Tibial nerve (tissue), 4 donors: ENCODE results near the gene RASEF.

ENCODE experiments used
- EP300 ChIP-seq, 2 donors: sonication (generic); formaldehyde crosslinking; IDR thresholded peaks; one replicate each; pipeline ENCODE4 v1.6.1; 2017; ENCODE audit warnings: antibody characterized with exemption in 2 of 2, mild to moderate bottlenecking in 1 of 2
- TF ChIP-seq, protein P1 (sequence below), 5 experiments: fragments of 200-600 bp in 3 of 5; fragments of 450-650 bp in 2 of 5; sonication (generic) in 3 of 5; IDR thresholded peaks; one replicate each; pipeline ENCODE4 v1.5.1; 2016 to 2019; ENCODE audit warnings: antibody characterized with exemption in 5 of 5, mild to moderate bottlenecking in 3 of 5, moderate library complexity in 2 of 5

DNA sequence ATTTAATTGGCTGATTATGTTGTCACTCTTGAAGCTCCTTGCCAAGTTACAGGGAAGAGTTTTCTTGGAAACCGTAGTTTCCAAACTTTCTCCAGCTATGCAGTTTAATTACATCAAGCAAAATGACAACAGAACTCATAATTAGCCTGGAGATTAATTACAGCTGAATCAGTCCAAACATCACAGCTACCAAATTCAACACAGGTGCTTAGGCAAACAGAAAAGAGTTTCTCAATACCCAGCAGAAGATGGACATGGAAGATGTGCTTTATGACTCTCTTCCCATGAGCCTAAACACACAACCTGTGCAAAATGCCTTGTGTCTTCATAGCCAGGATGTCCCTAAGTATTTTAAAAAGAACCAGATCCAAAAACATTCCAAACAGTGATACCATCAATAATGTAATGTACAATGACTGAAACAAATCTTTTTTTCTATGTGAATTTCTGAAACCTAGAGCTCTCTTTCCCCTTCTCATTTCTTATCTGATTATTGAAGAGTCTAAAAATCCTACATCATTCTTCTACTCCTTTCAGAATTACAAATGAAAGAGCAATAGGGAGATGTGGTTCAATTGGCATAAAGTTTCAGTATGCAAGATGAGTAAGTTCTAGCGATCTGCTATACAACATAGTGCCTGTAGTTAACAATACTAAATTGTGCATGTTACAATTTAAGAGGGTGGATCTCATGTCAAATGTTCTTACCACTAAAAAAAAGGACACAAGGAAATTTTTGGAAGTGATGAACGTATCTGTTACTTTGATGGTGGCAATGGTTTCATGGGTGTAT, 124.3 kb downstream of the RASEF start:
- TF ChIP-seq, protein P1, sequence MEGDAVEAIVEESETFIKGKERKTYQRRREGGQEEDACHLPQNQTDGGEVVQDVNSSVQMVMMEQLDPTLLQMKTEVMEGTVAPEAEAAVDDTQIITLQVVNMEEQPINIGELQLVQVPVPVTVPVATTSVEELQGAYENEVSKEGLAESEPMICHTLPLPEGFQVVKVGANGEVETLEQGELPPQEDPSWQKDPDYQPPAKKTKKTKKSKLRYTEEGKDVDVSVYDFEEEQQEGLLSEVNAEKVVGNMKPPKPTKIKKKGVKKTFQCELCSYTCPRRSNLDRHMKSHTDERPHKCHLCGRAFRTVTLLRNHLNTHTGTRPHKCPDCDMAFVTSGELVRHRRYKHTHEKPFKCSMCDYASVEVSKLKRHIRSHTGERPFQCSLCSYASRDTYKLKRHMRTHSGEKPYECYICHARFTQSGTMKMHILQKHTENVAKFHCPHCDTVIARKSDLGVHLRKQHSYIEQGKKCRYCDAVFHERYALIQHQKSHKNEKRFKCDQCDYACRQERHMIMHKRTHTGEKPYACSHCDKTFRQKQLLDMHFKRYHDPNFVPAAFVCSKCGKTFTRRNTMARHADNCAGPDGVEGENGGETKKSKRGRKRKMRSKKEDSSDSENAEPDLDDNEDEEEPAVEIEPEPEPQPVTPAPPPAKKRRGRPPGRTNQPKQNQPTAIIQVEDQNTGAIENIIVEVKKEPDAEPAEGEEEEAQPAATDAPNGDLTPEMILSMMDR (IDR thresholded peaks at IDR 0.05), result no peak
- no peak for TF ChIP-seq EP300 (IDR thresholded peaks at IDR 0.05)
